GM18520 (cell line): ENCODE measurements around the gene NPNT.

Experiments used
- ATAC-seq: cut with Tn5 transposase; IDR thresholded peaks from one replicate; pipeline ENCODE4 v1.9.1; 2021; ENCODE audit not compliant: unreplicated experiment

The NPNT gene

DNA sequence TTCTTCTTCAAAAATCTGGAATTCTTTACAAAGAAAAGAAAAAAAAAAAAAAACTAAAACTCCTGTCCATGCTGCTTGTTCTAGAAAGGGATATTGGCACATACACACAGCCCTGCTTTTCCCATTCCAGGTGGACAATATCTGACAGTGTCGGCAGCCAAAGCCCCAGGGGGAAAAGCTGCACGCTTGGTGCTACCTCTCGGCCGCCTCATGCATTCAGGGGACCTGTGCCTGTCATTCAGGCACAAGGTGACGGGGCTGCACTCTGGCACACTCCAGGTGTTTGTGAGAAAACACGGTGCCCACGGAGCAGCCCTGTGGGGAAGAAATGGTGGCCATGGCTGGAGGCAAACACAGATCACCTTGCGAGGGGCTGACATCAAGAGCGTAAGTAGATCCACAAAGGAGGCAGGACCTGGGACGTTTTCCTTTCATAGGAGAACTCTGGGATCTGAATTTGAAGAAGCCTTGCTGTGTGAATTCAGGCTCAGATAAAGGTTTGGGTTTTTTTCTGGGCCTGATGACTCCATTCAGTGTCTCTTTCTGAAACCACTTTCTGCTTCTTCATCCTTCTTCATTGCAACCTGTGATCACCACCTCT is 71.9 kb downstream of the NPNT start:
- no peak for ATAC-seq

DNA sequence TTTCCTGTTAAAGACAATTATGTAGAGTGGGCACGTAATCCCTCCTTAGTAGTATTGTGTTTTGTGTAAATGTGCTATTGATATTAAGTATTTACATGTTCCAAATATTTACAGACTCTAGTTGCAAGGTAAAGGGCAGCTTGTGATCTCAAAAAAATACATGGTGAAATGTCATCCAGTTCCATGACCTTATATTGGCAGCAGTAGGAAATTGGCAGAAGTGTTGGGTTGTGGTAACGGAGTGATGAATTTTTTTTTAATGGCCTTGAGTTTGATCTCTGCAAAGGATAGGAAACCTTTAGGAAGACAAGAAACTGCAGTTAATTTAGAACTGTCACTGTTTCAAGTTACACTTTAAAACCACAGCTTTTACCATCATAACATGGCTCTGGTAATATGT is 74.3 kb downstream of the NPNT start:
- no peak for ATAC-seq

DNA sequence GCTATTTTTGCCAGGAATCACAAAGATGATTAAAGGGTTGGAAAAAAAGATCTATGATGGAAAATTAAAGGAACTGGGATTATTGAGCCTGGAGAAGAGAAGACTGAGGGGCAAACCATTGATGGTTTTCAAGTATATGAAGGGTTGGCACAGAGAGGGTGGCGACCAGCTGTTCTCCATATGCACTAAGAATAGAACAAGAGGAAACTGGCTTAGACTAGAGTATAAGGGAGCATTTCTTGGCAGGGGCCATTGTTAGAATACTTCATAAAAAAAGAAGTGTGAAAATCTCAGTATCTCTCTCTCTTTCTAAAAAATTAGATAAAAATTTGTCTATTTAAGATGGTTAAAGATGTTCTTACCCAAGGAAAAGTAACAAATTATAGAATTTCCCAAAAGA is 75.1 kb downstream of the NPNT start:
- ATAC-seq = no peak

DNA sequence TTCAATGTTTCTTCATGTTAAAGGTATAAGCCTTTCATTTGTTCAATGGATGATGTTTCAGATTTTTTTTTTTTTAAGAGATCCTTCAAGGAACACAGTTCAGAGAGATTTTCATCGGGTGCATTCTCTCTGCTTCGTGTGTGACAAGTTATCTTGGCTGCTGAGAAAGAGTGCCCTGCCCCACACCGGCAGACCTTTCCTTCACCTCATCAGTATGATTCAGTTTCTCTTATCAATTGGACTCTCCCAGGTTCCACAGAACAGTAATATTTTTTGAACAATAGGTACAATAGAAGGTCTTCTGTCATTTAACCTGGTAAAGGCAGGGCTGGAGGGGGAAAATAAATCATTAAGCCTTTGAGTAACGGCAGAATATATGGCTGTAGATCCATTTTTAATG is 75.8 kb downstream of the NPNT start:
- ATAC-seq = no peak

DNA sequence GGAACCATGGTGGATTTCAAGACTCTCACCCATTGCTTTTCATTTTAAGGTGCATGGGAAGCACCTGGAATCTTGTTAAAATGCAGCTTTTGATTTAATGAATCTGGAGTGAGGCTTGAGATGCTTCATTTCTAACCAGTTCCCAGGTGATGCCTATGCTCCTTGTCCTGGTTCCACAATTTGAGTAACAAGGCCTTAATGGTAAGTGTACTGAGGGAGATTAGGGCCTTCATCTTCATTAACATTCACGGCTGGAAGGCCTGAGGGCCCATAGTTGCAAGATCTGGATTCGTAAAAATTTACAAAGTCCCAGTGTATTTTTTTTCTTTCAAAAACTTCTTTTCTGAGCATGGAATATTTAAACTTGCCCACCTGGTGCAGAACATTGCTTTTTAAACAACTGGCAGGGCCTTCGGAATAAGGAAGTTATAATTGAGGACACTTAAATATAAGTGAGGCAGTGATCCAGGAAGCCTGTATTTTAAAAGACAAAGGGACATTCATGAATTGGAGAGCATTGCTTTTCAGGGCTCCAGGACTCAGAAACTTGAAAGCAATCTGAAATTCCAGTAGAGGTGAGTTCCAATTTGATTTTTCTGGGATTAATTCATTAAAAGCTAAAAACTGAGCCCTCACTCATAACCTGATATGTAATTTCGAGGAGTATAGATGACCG is 77.8 kb downstream of the NPNT start:
- no peak for ATAC-seq

DNA sequence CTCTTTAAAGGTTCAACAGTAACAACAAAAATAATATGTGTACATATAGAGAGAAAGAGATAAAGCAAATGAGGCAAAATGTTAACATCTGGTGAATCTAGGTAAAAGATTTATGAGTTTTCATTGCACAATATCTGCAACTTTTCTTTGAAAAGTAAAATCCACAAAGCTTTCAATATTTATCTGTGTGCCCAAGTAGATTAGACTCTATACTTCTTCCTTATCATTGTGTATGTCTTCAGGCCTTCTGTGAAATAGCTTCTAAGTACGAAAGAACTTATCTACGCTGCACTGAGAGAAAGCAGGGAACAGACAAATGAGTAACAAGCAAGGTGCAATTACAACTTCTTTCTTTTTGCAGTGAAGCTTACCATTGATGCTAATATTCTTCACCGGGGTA is 81.6 kb downstream of the NPNT start:
- ATAC-seq = no peak

DNA sequence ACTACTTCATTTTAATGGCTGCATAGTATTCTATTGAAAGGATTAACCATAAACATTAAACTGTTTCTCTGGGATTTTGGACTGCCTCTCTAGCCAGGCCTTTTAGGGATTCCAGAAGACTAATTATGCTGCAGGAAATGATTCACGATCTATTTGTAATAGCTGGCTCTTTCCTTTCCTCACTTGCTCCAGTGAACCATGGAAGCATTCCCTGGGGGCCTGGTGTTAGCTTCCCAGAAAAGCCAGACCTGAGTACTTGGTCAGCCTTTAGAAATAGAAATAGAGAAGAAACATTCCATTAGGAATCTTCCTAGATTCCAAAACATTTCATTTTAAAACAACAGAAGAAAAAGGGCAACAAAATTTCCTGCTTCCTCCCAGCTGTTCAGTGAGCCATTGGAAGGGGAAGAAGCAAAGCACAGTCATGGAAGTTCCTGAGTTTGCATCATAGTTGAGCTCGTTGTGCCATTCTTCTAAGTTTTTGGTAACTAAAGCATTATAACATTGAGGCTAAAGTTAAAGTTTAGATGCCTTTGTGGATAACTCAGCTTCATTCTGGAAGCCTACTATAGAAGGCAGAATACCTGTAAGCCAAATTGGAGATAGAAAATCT is 83.5 kb downstream of the NPNT start:
- no peak for ATAC-seq

DNA sequence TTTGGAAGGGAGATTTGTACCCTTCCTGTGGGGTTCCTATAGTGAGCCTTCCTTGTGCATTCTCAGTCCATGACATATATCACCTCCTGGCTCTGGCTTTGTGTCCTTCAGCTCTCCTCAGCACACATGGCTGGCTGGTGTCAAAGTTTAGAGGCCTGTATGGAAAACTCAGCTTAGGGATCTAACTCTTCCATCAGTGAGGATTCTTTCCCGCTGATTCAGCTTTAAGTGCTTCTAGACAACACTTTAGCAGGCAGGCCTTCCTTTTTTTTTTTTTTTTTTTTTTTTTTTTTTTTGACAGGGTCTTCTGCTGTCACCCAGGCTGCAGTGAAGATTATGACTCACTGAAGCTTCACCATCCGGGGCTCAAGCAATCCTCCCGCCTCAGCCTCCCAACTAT is 84.2 kb downstream of the NPNT start:
- ATAC-seq = no peak

DNA sequence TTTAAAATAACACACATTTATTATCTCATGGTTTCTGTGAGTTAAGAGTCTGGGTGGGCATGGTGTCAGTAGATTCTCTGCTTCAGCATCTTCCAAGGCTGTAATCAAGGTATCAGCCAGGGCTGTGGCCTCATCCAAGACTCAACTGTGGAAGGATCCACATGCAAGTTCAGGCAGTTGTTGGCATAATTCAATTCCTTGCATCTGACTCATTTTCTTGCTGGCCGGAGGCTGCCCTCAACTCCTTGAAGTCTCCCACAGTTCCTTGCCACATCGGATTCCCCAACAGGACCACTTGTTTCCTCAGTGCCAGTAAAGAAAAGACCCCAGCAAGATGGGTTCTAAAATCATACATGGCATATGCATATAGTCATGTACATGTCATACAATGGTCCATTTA is 93.4 kb downstream of the NPNT start:
- no peak for ATAC-seq

DNA sequence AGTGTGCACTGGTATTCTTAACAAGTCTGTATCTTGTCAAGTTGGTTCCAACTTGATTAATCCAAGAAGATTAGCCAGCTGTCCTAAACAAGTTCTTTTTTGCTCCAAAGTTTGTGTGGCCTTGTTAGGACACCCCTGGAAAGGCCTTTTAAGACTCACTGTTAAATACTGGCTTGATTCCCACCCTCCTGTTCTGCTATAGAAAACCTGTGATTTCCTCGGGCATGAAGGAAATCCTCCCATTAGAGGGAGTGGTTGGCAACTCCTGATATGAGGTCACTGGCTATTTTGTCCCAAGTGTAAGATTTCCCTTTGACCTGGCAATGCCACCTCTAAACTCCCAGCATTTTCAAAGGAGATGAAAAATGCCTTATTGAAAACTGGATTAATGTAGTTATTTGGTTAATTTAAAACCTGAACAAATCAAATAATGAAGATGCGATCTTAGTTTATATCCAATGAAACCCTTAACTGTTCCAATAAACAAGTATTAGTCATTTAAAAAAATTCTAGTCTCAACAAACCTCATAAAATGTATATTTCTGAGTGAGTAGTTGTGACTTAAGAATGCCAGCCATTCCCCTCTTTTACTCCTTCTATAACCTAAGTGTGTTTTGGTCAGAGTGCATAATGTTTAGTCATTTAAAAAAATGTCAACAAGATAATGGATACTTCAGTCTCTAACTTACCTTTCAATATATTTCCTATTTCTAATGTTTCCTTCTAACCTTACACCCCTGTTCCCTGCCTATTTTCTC is 94.4 kb downstream of the NPNT start:
- no peak for ATAC-seq

DNA sequence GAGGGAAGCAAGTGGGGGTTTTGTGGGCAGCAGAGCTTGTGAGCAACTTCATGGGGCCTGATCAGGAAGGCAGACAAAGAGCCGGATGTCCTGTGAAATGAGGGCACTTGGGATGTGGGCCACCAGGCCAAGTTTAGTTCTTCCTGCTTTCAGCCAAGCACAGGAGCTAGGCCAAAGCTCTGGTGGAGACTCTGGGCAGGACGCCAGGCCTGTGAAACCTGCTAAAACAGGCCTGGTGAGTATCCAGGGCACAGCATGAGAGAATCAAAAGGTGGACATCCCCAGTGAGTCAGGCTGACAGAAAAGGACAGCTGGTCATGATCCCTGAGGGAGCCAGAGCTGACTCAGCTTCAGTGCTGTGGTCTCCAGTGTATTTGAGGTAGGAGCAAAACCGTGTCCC is 95.7 kb downstream of the NPNT start:
- ATAC-seq = no peak

DNA sequence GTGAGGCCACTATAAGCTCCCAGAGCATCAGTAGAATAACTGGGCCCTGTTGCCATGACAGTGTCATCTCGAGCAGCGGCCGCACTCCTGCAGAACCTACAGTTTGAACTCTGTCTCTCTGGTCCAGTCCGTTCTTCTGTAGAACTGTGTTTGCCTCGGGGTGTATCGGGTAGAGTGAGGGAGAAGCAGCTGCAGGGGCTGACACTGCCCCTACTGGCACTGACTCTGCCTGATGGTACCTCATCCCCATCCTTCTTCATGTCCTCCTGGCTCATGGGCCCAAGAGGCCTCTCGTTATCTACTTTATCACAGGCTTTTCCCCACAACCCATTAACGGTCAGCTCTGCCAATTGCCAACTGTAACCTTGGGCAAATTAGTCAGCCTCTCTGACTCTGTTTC is 96.5 kb downstream of the NPNT start:
- no peak for ATAC-seq

DNA sequence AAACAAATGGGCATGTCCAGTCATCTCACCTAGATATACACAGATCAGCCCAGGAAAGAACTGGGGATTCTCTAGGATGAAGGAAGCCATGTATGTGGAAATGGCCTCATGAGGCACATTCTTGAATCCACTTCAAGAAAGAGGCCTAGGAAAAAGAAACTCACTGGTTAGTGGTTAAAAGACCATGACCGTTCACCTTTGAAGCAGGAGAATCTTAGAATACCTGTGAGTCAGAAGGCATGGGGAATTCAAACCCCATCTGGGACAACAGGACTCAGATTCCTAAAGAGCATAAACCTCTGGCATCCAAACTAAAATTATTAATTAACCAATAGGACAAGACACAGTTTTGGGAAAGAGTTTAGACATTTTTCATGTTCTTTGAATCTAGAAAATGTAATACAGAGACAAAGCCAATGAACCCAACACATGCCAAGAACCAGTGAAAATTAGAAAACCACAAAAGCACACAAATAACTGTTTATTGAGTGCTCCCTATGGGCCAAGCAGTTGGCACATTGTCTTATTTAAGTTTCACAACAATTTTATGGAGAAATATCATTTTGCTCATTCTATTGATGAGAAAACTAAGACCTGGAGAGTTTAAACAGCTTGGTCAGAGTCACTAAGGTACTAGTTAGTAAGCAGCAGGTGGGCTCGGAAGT is 97.5 kb downstream of the NPNT start:
- ATAC-seq = no peak

DNA sequence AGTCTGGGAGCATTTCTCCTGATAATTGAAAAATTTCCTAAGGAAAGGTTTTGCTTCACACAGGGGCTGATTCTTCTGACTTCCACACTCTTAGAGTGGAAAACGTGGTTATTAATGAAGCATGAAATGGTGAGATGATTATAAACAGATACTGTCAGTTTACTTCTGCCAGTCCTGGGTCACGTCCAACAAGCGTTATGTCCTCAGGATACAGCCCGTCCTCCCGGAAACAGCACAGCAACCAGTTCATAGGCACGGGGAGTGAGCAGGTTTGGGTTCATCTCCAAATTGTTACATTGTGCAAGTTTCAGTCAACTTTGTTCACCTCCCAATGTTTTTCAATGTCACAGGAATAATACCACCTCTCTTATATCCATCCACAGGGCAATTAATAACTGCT is 98.8 kb downstream of the NPNT start:
- no peak for ATAC-seq

DNA sequence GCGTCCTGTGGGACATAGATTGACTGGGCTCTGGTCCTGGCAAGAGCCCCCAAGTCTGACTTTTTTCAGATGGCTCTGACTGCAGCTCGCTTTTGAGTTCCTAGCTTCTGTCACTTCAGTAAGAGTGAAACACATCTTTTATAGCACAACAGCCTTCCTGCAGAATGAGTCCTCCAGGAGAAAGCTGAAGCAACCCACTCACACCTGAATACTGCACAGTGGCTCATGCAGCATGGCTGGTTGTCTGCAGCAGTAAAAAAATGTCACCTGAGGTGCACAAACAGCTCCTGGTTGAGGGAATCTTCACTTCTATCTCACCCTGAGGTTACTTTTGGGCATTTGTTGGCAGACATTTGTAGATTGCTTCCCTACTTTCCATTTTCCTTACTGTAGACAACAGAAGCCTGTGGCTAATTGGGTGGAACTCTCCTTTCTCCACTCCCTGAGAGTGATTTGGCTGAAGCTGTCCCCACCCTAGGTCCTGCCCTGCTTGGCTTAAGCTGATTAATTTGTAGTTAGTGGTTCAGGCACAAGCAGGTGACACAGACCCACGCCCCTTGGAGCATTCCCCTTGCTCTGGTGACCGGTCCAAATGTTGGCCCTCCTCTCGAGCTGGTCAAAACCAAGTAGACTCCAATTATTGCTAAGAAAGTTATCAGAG is 99.7 kb downstream of the NPNT start:
- no peak for ATAC-seq

DNA sequence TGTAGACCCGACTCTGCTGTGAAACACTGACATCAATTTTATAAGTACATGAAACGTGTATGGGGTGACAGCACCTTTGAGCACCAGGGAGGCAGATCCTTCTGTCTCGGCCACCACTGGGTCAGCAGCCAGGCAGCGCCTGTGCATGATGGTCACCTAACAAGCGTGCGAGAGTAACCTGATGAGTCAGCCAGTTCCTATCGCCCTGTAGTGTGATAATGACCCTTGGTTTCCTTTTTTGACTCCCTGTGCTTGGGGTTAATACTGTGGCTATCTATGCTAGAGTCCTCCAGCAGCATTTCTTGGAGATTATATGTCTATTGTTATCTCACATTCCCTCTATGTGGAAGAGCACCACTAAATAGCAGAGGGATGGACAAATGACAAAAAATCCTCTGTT is 101.6 kb downstream of the NPNT start:
- ATAC-seq = no peak

DNA sequence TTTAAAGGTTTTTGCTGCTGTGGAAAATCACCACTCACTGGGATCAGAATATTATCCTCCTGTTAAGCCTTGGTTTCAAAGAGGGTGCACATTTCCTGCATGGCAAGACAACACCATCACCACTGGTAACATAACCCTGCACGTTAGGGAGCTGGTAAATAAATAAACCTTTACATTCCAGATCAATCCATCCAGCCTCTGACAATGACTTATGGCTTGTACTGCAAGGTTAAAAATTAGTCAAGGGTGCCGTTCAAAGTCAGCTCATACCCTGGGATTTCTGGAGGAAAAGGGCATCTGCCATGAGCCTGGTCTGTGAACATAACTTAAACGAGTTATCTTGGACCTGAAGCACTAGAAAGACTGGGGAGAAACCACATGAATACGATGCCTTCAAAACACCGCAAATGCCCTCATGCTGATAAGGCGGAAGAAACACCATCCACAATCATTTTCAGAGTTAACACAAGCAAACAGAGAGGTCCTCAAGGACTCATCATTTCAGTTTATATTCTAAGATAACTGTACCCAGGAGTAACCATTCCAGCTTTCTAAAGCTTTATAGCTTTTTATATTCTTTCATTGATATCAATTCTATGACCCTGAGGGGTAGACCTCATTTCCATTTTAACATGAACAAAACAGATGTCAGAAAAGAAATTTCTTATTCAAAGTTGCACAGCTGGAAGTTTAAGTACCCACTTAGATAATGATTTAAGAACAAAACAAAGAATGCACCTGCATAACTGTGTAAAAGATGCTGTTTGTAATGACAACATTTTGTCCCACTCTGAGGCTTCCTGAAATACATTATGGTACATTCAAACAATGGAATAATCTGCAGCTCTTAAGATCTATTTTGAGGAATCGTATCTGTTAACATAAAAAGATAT is 103.1 kb downstream of the NPNT start:
- ATAC-seq = no peak

DNA sequence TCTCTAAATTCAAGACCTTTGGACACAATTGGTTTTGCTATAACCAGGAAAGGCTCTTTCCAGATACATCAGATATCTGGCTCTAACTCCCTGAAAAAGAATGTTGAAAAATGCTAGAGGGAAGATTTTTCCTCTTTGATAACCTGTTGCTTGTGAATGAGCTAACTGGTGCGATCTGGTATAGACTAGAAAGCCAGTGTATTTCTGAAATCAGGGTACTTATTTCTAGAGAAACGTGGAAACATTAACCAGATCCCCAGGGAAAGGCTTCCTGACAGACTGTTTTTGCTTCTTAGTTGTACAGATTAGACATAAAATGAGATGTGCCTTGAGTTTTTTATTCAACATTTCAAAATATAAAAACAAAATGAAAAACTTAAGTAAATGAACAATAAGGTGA is 107.7 kb downstream of the NPNT start:
- ATAC-seq = no peak

DNA sequence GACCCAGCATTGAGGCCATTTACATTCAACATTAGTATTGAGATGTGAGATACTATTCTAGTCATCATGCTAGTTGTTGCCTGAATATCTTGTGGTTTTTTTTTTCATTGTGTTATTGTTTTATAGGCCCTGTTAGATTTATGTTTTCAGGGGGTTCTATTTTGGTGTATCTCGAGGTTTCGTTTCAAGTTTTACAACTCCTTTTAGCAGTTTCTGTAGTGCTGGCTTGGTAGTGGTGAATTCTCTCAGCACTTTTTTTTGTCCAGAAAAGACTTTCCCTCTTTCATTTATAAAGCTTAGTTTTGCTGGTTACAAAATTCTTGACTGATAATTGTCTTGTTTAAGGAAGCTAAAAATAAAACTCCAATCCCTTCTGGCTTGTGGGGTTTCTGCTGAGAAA is 115.5 kb downstream of the NPNT start:
- no peak for ATAC-seq

DNA sequence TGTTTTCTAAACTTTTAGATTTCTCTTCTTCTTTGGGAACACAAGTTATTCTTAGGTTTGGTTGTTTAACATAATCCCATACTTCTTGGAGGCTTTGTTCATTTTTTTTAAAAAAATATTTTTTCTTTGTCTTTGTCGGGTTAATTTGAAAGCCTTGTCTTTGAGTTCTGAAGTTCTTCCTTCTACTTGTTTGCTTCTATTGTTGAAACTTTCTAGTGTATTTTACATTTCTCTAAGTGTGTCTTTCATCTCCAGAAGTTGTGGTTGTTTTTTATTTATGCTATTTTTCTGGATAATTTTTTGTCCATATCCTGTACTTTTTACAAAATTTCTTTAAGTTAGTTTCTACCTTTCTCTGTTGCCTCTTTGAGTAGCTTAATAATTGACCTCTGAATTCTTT is 116.1 kb downstream of the NPNT start:
- ATAC-seq = no peak
